Body of pancreas (tissue), 4 donors: ENCODE data around the gene AOC1. TPM values are rescaled to one million over a fixed set of nuclear protein-coding genes. Genes with fewer than 3 reads are reported as not detected.

ENCODE experiments used
- ATAC-seq: fragments of 150-250 bp; one replicate; pipeline ENCODE4 v1.9.1; 2016
- DNase-seq, 4 donors: peaks; one replicate each; pipeline ENCODE4 v3.0.0-alpha.2; 2019
- H3K27ac ChIP-seq, 4 donors: fragments of 200-600 bp; sonication (generic); 1 replicate in 3 of 4; 2 replicates in 1 of 4; pipeline versions ENCODE4 v1.5.1 to v1.6.1; 2016 to 2019; ENCODE audit warnings: mild to moderate bottlenecking in 1 of 4, mixed read lengths in 1 of 4, moderate library complexity in 1 of 4
- H3K27me3 ChIP-seq, 2 donors: fragments of 200-600 bp; sonication (generic); one replicate each; pipeline ENCODE4 v1.6.0; 2016; ENCODE audit warnings: mild to moderate bottlenecking in 1 of 2
- H3K36me3 ChIP-seq, 2 donors: fragments of 200-600 bp; sonication (generic); replicated peaks in 1 of 2; 2 replicates each; pipeline ENCODE4 v1.5.1; 2016; ENCODE audit warnings: low read depth in 2 of 2; ENCODE audit not compliant: insufficient read depth in 1 of 2
- H3K4me1 ChIP-seq: fragments of 200-600 bp; sonication (generic); one replicate; pipeline ENCODE4 v1.6.0; 2016
- H3K4me3 ChIP-seq, 2 donors: fragments of 200-600 bp; sonication (generic); 1 replicate in 1 of 2; 2 replicates in 1 of 2; pipeline ENCODE4 v1.5.1; 2016 to 2019
- H3K9me3 ChIP-seq, 3 donors: fragments of 200-600 bp; sonication (generic); 1 replicate in 2 of 3; 2 replicates in 1 of 3; pipeline ENCODE4 v1.5.1; 2016
- CTCF ChIP-seq, 7 experiments: fragments of 450-650 bp in 4 of 7; fragments of 200-600 bp in 3 of 7; sonication (generic) in 3 of 7; IDR thresholded peaks; one replicate each; pipeline ENCODE4 v1.5.1; 2016 to 2019; ENCODE audit warnings: antibody characterized with exemption in 7 of 7
- POLR2A ChIP-seq, 3 donors: fragments of 450-650 bp; IDR thresholded peaks; one replicate each; pipeline ENCODE4 v1.6.1; 2016; ENCODE audit warnings: antibody characterized with exemption in 3 of 3, mild to moderate bottlenecking in 2 of 3
- WGBS, 2 donors: methylation state at CpG; one replicate each; pipeline ENCODE4 v1.1.5; 2017; 5-methylcytosine and 5-hydroxymethylcytosine counted together
- intact Hi-C: fragments of 100-400 bp; cut with DNase I; formaldehyde crosslinking; loops from one replicate; pipeline ENCODE4 v1.15.1; 2023
- total RNA-seq, 2 donors: library from RNA; depleted of rRNA; stranded (reverse); fragments of >200 nt; gene quantifications; one replicate each; pipeline ENCODE4 v1.1.0, GENCODE V29; 2016

Gene AOC1
- total RNA-seq, 2 donors from 2014 or later, result 1.6 TPM; not detected in 1

- Histone ChIP-seq H3K27ac (peak overlapping the region in 3 of 4 donors; percentile 46 to 75 (median 61)), H3K36me3 (no peaks in the 10 kb centered on the region), H3K27me3 (no peaks in the 10 kb centered on the region), H3K4me1 (peaks cover 34% of the 10 kb centered on the region), H3K9me3 (no peaks in the 10 kb centered on the region), H3K4me3 (no peak overlapping the region)
- TF ChIP-seq CTCF (IDR thresholded peaks at IDR 0.05), result no peak
- TF ChIP-seq POLR2A (IDR thresholded peaks at IDR 0.05), result no peak
- no peak for DNase-seq
- no peak for ATAC-seq
- intact Hi-C loops, result no loop called here
- WGBS, 2 donors, result 71 to 74% methylated on average over 14 of the region's 14 CpGs
Measured at GRCh38 chr7:150902078-150903033, 50.0 kb downstream of the AOC1 start.

- H3K27me3 ChIP-seq, result no peaks in the 10 kb centered on the region
Measured at GRCh38 chr7:150903606-150904005, 51.3 kb downstream of the AOC1 start.

GRCh38 chr7:150904011-150904909 lies 51.9 kb downstream of the AOC1 start:
- Histone ChIP-seq H3K4me3 (no peak overlapping the region), H3K36me3 (no peaks in the 10 kb centered on the region), H3K9me3 (no peaks in the 10 kb centered on the region), H3K27ac (peak overlapping the region; percentile 3 to 75 (median 58)), H3K27me3 (no peaks in the 10 kb centered on the region), H3K4me1 (peaks cover 27% of the 10 kb centered on the region)
- TF ChIP-seq POLR2A (IDR thresholded peaks at IDR 0.05) (no peak), CTCF (IDR thresholded peaks at IDR 0.05) (no peak)
- ATAC-seq, result peak; percentile 3
- intact Hi-C loops, result no loop called here
- WGBS, 2 donors, result 54 to 60% methylated on average over 6 of the region's 6 CpGs
- DNase-seq, result no peak

More at GRCh38 chr7:150903606-150904005, 51.3 kb downstream of the AOC1 start:
- TF ChIP-seq POLR2A (IDR thresholded peaks at IDR 0.05) (no peak), CTCF (IDR thresholded peaks at IDR 0.05) (no peak)
- peak; percentile 74 to 86 (median 84) for DNase-seq
- Histone ChIP-seq H3K27ac (peak overlapping the region; percentile 3 to 75 (median 58)), H3K4me1 (peaks cover 29% of the 10 kb centered on the region), H3K36me3 (no peaks in the 10 kb centered on the region), H3K4me3 (no peak overlapping the region), H3K9me3 (no peaks in the 10 kb centered on the region)
- intact Hi-C loops, result no loop called here
- peak; percentile 94 for ATAC-seq
- WGBS, 2 donors, result 40 to 43% methylated on average over 12 of the region's 12 CpGs

- intact Hi-C loops, result no loop called here
- Histone ChIP-seq H3K27me3 (no peaks in the 10 kb centered on the region), H3K9me3 (no peaks in the 10 kb centered on the region), H3K4me3 (no peak overlapping the region), H3K4me1 (peaks cover 5% of the 10 kb centered on the region), H3K36me3 (no peaks in the 10 kb centered on the region), H3K27ac (no peak overlapping the region)
- 51 to 61% methylated on average over 2 of the region's 2 CpGs for WGBS, 2 donors
- TF ChIP-seq POLR2A (IDR thresholded peaks at IDR 0.05), result no peak
- no peak for ATAC-seq
- DNase-seq, result no peak
Measured at GRCh38 chr7:150908173-150908572, 55.9 kb downstream of the AOC1 start.
